Left lobe of liver (tissue), 2 donors: ENCODE measurements around the gene ZNF219. TPM values are rescaled to one million over a fixed set of nuclear protein-coding genes. Genes with fewer than 3 reads are reported as not detected.

ENCODE experiments used
- ATAC-seq: fragments of 200-7000 bp; cut with Tn5 transposase; one replicate; pipeline ENCODE4 v1.9.1; 2020; ENCODE audit warnings: mild to moderate bottlenecking, moderate library complexity
- DNase-seq: peaks from one replicate; pipeline ENCODE4 v3.0.0-alpha.2; 2020; ENCODE audit warnings: low spot score
- total RNA-seq: library from RNA; stranded (reverse); gene quantifications from one replicate; pipeline ENCODE4 v1.2.1, GENCODE V29; 2021
- donor health status: DM: no; HTN: no; CAD: no; lungs with moderate emphysema.
- donor health status: DM: no; HTN: yes; CAD: no.

The ZNF219 gene
- total RNA-seq, 1 donor from 2014 or later = 8.0 TPM

DNA sequence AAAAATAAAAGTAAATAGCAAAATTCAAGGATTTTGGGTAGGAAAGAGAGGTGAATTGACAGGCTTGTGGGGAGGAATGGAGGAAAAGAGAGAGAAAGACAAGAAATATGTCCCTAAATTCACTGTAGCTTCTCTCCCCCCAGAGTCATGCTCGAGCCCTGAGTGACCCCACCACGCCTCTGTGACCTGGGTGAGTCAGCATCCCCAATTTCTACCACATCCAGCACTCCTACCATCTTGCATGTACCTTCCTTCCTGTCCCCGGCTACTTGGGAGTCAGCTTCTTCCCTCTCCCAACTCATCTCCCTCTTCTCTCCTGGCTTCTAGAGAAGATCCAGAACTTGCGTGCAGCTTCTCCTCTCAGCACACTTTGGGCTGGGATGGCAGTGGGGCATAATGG, 9.8 kb downstream of the ZNF219 start:
- no peak for DNase-seq
- ATAC-seq = no peak

DNA sequence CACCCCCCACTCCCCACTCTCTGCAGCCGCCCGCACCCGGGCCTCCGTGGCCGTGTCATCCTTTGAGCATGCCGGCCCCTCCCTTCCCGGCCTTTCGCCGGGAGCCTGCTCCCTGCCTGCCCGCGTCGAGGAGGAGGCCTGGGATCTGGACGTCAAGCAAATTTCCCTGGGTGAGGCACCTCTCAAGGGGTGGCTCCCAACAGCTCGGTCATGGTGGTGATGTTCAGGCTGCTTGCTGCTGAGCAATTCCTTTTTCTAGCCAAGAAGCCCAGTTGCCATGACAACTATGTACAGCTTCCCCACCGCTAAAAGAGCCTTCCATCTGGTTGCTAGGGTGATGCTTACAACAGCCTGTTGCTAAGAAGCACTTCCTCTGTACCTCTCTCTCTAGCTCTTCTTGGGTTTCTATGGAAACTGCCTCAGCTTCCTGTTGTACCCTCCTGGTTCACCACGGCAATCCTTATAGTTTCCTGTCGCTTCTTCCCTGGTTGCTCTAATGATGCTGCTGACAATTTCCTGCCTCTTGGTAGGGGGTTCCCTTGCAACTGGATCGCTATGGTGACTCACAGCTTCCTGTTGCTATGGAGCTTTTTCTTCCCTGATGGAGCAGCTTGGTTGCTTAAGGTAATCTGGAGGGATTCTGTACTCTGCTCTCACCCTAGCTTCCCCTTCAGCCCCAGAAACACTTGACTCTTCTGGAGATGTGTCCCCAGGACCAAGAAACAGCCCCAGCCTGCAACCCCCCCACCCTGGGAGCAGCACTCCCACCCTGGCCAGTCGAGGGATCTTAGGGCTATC, 11.0 kb downstream of the ZNF219 start:
- DNase-seq = no peak
- ATAC-seq = no peak

DNA sequence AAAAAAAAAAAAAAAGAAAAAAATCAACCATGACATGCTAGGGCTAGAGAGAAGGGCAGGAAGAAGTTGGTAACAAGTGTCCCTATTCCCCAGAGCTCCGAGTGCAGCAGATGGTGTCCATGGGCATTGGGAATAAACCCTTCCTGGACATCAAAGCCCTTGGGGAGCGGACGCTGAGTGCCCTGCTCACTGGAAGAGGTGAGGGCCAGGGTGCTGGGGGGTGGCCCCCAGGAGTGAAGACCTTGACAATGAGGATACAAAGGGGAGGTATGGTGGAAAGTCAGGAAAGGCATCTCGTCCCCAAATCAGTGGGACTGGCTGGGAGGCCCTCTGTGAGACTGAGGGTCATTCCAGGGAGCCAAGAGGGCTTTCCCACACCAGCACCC, 11.6 kb downstream of the ZNF219 start:
- ATAC-seq = no peak

DNA sequence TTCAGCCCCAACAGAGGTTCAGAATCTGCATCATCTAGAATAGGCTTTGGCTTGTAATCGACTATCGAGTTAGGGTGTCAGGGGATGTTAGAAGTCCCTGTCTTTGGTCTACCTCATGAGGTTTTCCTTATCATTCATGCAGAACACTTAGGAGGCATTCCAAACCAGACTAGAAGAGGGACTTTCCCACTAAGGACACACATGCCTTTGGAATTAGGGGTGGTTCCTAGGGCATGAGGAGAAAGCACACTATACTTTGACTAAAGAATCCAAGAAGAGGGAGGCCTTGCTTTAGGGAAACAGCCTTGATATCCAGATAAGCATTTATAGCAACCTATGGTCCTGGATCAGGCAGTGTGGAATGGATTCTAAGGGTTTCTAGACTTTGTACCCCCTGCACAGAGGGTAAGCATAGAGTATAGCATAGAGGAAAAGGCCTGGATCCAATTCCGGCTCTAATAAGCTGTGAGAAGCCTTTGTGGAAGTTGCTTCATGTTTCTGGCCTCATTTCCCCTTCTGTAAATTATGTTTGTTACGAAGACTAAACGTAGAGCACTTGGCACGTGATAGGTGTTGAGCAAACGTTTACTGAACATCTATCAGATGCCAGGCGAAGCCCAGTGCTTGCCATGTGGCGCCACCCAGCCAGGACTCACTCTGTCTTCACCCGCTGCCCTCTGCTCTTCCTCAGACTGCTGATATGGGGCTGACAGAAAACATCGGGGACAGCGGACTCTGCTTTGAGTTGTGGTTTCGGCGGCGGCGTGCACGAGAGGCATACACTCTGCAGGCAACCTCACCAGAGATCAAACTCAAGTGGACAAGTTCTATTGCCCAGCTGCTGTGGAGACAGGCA, 13.2 kb downstream of the ZNF219 start:
- peak; percentile 87 for DNase-seq
- ATAC-seq = peak; percentile 75

More for the DNA sequence above, 11.6 kb downstream of the ZNF219 start:
- DNase-seq = no peak

DNA sequence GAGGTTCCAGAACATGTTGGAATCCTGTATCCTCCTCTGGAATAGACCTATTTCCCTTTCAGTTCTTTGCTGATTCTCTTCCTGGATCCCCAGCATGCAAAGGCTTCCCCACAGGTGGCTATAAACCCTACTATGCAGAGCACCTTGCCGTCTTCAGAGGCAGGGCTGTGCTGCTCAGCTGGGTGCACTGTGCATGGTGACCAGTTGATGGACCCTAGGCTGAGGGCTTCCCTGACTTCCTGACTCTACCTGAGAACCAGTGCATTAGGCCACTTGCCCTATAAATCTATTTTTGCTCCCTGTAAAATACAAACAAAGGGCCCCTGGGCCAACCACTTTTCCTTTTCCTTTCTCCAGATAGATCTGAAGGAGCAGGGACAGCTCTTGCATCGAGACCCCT, 14.1 kb downstream of the ZNF219 start:
- DNase-seq (no peak), ATAC-seq (no peak)

DNA sequence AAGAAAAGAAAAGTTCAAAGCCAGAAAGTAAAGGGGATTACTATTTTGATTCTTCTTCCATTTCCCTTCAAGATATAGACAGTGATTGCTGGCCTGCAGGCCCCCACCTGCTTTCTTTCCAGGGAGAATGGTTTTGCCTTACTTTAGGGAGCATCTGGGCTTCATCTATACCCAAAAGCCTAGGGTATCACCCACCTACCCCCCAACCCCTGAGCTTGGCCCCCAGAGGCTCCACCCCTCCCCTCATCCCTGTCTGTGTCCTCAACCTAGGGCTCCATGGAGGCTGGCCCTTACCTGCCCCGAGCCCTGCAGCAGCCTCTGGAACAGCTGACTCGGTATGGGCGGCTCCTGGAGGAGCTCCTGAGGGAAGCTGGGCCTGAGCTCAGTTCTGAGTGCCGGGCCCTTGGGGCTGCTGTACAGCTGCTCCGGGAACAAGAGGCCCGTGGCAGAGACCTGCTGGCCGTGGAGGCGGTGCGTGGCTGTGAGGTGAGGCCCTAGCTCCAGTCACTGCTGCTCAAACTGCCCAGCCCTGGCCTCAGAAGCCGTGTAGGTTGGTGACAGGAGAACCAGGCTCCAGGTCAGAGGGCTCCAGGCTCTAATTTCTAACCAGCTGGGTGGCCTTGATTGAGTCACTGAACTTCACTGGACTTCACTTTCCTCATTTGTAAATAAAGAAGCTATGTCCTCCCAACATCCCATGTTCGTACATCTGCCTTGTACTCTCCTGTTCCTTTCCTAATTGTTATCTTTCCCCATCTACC, 14.7 kb downstream of the ZNF219 start:
- DNase-seq = no peak
- ATAC-seq = peak; percentile 58

DNA sequence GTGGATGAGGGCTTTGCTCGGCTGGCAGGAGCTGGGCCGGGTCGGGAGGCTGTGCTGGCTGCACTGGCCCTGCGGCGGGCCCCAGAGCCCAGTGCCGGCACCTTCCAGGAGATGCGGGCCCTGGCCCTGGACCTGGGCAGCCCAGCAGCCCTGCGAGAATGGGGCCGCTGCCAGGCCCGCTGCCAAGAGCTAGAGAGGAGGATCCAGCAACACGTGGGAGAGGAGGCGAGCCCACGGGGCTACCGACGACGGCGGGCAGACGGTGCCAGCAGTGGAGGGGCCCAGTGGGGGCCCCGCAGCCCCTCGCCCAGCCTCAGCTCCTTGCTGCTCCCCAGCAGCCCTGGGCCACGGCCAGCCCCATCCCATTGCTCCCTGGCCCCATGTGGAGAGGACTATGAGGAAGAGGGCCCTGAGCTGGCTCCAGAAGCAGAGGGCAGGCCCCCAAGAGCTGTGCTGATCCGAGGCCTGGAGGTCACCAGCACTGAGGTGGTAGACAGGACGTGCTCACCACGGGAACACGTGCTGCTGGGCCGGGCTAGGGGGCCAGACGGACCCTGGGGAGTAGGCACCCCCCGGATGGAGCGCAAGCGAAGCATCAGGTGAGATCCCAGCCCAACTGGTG, 16.8 kb downstream of the ZNF219 start:
- no peak for DNase-seq

DNA sequence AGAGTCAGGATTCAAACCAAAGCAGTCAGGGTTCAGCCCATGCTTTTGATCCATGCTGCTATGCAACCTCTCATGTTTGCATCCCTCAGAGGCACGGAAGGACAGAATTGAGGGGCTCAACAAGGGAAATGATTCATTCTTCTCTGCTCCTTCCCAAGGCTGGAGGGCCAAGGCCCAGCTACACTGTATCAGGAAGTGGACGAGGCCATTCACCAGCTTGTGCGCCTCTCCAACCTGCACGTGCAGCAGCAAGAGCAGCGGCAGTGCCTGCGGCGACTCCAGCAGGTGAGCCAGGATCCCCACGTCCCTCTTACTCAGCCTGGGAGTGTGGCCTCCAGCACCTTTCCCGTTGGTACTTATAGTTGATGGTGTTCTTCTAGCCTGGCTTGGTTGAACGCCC, 19.7 kb downstream of the ZNF219 start:
- ATAC-seq (no peak), DNase-seq (no peak)

More for the DNA sequence above, 16.8 kb downstream of the ZNF219 start:
- ATAC-seq = no peak

DNA sequence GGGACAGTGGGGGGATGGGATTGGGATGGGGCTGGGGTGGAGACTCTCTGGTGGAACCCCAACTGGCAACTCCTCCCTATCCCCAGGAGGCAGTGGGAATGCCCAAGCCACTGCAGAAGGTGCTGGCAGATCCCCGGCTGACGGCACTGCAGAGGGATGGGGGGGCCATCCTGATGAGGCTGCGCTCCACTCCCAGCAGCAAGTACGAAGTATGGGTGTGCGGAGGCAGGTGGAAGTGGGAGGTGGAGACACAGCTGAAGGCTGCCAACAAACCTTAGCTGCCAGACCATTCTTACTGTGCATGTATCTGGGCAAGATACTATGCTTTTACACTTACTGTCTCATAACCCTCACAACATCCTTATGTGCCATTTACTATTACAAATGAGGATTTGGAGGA, 20.2 kb downstream of the ZNF219 start:
- DNase-seq = no peak
- ATAC-seq = no peak

DNA sequence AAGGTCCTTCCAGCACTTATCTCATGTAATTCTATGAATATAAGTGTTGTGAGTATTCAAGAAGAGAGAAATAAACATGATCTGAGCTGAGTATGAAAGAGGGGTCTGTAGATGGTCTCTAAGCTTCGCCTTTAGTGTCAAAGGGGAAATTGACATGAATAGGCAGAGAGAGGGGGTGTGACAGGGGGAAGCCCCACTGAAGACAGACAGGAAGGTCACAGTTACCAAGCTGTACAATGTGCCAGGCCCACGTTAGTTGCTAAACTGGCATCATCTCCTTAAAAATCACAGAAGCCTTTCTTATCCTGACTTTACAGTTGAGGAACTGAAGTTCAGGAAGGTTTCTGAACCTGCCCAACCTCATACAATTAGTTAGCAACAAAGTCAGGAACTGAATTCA, 20.8 kb downstream of the ZNF219 start:
- no peak for ATAC-seq
- DNase-seq = no peak

DNA sequence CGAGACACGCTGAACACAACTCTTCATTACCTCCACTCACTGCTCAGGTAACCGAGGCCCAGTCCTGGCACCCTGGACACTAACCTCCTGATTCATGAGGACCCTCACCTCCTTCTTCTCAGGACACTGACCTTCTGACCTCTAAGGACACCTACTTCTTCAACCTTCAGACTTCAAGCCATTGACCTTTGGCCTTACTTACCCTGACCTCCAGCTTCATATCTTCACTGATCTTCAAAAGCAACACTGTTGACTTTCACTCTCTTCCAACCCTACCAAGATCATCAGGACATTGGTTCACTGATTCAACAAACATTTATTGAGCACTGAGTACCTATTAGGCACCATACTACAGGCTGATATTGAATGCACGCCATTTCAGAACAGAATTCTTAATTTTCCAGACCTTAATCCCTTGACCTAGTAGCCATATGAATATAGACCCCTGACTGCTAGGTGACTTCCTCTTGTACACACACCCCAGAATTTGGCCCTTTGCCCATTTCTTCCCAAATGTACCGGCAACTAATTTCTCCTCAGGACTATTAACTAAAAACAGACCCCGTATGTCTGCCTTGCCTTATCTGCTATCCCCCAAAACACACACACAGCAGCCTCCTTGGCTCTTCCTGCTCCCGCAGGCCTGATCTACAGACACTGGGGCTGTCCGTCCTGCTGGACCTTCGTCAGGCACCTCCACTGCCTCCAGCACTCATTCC, 22.6 kb downstream of the ZNF219 start:
- DNase-seq (no peak), ATAC-seq (no peak)

DNA sequence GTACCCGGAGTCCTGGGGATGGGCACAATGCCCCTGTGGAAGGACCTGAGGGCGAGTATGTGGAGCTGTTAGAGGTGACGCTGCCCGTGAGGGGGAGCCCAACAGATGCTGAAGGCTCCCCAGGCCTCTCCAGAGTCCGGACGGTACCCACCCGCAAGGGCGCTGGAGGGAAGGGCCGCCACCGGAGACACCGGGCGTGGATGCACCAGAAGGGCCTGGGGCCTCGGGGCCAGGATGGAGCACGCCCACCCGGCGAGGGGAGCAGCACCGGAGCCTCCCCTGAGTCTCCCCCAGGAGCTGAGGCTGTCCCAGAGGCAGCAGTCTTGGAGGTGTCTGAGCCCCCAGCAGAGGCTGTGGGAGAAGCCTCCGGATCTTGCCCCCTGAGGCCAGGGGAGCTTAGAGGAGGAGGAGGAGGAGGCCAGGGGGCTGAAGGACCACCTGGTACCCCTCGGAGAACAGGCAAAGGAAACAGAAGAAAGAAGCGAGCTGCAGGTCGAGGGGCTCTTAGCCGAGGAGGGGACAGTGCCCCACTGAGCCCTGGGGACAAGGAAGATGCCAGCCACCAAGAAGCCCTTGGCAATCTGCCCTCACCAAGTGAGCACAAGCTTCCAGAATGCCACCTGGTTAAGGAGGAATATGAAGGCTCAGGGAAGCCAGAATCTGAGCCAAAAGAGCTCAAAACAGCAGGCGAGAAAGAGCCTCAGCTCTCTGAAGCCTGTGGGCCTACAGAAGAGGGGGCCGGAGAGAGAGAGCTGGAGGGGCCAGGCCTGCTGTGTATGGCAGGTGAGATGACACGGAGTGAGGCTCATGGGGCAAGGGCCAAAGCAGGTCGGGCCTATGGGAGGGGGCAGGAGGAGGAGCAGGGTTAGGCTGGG, 23.8 kb downstream of the ZNF219 start:
- no peak for DNase-seq

DNA sequence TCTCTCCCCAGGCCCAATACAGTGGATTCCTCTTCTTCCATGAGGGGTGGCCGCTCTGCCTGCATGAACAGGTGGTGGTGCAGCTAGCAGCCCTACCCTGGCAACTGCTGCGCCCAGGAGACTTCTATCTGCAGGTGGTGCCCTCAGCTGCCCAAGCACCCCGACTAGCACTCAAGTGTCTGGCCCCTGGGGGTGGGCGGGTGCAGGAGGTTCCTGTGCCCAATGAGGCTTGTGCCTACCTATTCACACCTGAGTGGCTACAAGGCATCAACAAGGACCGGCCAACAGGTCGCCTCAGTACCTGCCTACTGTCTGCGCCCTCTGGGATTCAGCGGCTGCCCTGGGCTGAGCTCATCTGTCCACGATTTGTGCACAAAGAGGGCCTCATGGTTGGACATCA, 24.5 kb downstream of the ZNF219 start:
- no peak for DNase-seq
- no peak for ATAC-seq

More for the DNA sequence above, 23.8 kb downstream of the ZNF219 start:
- no peak for ATAC-seq

DNA sequence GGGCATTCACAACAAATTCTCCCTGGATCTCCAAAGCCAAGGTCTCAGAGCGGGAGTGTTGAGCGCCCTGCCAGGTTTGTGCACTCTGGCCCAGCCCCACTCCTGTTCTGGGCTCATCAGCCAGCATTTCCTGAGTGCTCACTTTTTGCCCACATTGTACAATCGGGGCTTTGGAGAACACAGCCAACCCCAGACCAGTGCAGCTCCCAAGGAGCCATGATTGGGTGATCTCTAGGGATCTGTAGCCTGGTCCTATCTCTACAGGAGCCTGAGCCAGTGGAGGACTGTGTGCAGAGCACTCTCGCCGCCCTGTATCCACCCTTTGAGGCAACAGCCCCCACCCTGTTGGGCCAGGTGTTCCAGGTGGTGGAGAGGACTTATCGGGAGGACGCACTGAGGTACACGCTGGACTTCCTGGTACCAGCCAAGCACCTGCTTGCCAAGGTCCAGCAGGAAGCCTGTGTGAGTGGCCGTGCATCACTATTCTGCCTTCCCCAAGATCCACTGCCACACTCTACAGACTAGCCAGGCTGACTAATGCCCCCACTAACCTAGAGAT, 25.6 kb downstream of the ZNF219 start:
- ATAC-seq (no peak), DNase-seq (no peak)

DNA sequence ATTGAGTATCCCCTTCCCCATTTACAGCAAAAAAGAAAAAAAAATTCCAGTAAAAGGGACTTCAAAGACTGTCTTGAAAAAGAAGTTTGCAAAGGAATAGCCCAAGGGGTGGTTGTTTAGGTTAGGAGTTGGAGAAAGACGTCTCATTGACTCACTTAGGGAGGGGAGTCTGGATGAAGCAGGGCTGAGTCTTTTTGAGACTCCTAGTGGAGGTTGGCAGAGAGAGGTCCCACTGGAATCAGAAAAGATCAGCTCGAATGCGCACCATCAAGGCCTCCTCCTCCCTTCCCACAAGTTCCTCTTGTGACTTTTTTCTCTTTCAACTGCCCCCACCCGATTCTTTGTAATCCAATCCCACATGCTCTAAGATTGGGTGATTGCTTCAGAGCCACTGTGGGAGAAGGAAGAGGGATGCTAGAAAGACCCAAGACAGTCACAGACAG, 26.4 kb downstream of the ZNF219 start:
- ATAC-seq = no peak
- DNase-seq = no peak

DNA sequence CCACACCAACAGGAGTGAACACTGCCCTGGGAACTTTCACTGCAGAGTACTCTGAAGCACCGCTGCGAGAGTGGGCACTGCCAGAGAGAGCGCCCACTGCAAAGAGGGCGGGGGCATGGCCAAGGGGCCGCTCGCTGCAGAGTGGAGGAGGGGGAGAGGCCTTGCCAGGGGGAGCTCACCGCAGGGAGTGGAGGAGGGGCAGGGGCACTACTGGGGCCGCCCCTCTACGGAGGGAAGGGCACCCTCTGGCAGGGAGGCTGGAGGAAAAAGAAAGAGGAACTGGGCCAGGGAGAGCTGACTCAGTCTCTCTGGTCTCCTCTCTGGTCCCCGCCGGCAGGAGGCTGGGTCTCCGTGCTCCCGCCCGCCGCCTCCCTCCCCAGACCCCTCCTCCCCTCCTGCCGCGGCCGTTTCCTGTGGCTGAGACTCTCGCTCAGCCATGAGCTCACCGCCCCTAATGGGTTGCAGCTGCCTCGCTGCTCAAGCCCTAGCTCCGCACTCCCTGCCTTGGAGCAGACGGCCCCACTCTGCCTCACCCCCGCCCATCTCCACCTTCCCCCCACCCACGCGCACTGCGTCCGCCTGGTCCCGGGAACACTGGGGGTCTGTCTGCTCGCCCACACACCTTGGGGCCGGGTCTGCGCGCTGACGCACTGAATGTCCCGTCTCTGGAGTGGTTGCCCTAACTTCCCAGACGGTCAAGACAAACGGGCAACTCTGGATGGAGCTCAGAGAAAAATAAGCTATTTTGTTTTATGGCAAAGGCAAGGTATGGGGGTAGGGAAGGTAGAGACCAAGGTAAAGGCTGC, 27.0 kb downstream of the ZNF219 start:
- peak; percentile 36 for ATAC-seq
- no peak for DNase-seq

DNA sequence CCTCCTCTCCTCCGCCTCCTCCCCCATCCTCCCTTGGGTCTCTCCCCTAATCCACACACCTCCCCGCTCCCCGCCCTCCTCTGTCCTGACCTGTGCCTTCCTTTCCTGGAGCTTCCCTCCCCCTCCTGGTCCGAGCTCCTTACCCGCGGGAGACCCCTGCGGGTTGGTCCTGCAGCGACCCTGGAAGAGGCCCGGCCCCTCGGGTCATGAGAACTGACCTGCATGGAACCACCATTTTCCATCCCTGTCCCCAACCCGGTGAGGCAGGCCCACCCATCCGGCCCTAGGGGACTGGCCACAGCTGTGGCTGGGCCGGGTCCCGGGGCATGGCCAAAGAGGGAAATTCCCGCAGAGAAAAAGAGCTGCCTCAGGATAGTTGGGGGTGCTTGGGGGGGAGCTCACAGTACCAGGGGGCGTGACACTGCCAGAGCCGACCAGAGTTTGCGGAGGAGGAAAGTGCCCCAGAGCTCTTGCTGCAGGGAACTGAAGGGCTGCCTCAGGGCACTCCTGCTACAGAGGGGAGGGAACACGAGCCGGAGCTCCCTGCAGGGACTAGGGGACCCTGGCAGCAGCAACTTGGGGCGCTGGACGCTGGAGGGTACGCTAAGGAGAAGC, 27.7 kb downstream of the ZNF219 start:
- peak; percentile 36 for ATAC-seq
- DNase-seq = no peak
